Stimulated activated CD8-positive, alpha-beta memory T cell treated with anti-CD3 and anti-CD28 coated beads, Interleukin-15, amount 100 ng/mL, for 24 hours (primary cell): Measurements from ENCODE around the gene KCNMB2.
"Not testable (repeated sequence)": the region's sequence is repeated elsewhere in the genome, so short reads cannot be mapped to it uniquely, and the experiment has no call there.

Experiments used
- DNase-seq: peaks from one replicate; pipeline ENCODE4 v3.0.0-alpha.2; 2020; ENCODE audit warnings: low read depth

KCNMB2 gene

DNA sequence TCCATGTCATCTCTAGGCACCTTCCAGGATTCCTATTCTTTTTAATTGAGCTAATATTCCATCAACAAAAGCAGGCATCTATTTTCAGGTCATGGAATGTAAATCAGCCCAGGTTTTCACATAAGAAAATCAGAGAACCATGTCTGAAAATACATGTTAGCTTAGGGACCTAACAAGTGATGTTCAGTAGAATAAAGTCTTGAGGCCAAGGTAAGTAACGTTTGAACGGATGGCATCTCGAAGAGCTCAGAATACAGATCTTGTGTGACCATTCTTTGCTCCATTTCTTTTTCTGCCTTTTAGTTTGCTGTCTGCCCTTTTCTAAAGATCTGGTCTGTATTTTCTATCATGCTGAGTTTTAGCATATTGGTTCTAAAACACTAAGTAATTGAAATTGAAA lies 16.5 kb upstream of the KCNMB2 start:
- DNase-seq: no peak

DNA sequence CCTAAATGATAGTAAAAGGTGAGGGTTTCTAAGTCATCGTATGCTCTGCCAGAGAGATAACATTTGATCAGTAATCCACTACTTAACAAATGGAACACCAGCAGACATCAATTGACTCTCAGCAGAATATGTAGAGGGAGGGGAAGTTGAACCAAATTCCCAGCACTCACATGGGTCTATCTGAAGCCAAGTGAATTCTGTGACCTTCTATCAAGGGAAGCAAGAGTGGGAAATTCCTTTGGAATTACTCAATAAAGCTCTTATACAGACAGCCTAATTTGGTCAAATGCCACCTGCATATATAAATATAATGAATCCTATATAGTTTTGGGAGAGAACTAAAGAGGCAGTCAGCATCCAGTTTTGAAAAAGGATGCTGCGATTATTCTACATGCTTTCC lies 15.8 kb upstream of the KCNMB2 start:
- DNase-seq: no peak

DNA sequence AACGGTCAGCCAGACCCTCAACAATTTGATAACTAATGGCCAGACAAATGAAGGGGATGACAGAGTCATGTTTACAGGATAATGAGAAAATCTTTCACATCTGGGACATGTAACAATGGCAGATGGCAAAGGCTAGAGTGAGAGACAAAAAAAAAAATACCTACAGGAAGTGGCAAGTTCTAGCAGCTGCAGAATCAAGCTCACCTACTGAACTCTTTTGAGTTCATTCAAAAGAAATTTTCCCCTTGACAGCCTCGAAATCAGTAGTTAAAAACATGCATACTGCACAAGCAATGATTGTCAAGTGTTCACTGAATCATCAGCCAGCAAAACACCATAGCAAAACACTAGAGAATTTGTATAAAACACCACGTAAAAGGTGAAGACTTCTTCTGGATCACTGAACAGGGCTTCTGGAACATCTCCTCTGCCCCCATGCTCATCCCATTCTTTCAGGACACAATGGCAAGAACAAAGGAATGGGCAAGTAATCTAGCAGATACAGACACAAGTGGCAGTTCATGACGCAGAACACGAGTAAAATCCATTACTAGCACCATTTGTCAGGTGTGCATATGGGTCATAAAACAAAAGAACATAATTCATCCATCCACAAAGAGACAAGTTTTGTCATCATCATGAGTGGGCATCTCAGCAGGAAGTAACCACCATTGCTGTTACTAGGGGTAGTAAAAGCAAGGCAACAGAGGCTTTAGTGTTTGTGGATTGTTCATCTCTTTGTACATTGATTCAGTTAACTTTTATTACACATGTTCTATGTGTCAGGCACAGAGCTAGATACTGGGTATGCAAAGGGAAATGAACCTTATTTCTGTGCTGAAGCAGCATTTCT lies 13.8 kb upstream of the KCNMB2 start:
- DNase-seq: no peak

DNA sequence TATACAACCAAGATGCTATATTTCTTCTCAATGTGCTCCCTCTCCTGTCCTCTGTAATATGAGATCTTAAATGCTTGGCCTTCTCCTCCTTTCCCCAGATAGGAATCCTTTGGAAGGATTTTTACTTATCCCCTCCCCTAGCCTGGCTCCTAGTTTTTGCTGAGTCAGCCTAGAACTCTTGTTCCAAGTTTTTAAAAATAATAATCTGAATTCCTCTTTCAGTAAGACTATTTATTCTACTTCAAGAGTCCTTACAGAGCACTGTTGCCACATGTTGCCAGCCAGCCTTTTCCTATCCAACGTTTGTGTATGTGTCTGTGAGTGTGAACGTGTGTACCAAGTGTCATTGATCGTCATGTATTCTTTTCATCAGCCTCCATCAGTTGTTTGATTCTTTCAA lies 11.0 kb upstream of the KCNMB2 start:
- DNase-seq: no peak

DNA sequence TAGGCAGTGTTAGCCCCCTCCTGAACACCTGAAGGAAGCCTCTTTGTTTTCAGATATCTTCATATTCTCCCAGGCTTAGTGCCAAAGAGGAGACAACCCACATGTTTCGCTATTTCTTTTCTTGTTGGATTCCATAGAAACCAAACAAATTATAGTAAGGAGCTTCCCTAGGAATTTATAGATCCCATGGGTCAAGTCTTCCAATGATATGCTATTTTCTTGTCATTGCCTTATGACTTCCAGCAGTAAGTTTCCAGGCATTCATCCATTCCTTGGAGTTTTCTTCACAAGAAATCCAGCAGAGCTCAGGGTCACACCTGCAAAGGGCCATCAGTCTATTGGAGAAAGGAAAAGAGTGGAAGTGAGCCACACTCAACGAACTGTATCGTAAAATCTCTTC lies 9.9 kb upstream of the KCNMB2 start:
- DNase-seq: no peak

DNA sequence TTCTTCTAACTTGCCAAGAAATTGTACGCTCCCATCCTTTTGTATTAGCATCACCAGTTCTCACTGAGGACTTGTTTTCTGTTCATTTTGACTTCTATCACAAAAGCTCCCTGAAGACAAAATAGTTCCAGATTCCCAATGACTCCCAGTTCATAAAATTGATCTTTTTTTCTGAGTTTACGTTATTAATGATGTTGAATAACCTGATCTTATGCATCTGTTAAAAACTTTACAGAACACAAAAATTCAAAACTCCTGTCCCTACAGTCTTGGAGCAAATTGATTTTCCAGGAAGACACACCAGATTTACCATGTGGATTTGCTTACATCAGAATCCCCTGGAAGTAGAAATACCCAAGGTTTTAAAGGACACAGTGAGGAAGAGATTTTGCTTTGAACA lies 8.3 kb upstream of the KCNMB2 start:
- DNase-seq: no peak

DNA sequence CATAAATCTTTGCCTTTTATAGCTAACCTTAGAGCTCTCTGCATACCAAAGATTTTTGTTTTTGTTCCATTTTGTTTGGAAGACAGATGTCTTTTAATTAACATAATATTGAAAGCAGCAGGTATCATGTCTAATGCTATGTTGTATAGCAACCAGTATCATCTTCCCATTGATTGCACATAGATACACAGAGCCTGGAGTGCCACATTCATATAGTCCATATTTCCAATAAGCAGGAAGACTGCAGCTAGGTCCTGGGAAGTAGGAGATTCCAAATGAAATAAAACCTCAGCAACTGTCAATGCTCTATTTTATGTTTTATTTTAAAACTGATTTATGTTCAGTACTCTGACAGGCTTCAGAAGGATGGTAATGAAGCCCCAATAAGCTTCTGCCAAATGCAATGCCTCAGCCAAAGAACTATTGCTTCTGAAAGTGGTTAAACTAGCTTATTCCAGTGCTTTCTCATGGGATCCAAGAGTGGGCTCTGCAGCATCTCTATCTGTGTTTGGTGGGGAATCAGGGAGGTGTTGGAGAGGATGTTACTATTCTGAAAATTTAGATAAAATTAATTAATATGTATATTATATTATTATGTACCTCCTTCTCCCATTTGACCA lies 6.5 kb upstream of the KCNMB2 start:
- no peak for DNase-seq

DNA sequence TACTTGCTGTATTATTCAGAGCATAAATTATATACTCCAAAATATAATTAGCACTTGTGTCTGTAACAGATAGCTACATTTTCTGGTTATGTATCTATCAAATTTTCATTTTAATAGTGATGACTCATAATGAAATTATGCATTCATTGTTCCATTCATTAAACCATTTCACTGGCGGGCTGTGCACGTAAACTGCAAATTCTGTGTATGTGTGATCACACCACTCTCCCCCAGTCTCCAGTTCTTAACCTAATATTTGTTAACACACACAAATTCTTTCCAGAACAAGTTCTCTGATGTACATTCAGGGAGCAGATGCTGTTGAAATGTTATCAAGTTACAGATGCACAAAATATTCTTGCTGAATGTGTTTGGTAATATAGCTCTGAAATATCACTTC lies 3.8 kb upstream of the KCNMB2 start:
- DNase-seq: no peak

DNA sequence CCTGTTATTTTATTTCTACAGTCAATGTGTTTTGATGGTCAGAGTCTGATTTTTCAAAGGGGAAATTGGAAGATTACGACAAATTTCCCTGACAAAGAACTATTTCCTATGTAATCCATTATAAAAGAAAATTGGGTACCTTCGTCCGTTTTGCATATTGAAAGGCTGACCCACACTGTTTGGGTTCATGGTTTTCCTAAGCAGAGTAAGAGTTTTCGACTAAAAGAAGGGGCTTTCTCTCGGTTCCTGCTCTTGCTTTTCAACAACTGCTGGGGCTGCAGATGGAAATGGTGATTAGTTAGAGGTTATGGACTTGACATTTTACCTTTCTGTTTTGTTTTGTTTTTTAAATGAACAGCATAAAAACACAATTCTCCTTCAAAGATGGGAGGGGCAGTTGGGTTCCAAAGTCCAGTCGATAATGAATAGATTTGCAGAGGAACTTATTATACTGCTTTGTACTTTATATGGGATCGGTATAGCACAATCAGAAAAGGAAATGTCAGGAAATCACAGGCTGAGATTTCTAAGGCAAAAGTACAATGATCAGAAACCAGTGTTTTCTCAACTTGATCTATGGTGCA lies 978 bp downstream of the KCNMB2 start:
- no peak for DNase-seq

DNA sequence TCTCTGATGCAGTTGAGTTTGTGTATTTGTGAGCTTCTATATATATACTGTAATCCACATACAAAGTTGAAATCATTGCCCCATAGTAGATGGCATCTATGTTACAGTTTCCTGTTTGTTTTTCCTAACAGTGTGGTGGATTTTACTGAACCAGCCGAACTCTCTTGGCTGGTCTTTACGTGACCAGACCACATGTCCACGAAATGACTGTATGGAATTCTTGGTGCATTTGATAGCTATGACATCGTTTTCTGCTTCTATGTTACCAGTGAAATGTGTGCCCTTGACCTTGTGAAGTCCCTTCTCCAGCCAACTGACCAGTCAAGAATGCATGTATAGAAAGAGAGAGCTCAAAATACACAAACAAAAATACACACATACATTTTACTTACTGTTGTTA lies 1.8 kb downstream of the KCNMB2 start:
- no peak for DNase-seq

DNA sequence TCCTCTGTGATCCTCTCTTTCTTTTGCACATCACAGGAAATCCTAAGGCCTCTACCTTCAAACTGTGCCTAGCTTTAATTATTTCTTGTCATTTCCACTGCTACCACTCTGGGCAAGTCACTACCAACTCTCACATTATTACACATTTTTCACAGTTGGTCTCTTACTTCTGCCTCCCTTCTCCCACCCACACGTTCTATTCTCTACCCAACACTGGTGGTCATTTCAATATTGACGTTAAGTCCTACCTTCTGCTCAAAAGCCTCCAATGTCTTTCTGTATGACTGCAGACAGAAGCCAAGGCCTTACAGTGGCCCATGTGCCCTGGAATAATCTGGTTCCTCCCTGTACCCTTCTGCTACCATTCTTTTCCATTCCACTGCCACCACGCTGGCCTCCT lies 3.9 kb downstream of the KCNMB2 start:
- DNase-seq: no peak

DNA sequence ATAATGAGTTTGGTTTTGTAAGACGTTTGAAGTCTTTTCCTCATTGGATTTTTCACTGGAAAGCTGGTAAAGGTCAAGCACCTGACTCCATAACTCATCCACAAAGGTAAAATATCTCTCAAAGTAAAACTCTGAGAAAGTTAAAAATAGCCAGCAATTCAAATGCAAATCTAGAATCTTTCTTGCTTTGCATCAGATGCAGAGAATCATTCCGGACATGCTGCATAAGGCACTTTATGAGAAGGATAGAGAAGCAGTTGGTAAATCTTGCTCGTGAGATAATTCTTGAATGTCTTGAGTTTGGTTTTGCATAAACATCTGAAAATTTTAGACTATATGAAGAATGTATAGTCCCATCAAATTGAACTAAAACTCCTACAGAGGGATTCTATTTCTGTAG lies 9.1 kb downstream of the KCNMB2 start:
- DNase-seq: no peak

DNA sequence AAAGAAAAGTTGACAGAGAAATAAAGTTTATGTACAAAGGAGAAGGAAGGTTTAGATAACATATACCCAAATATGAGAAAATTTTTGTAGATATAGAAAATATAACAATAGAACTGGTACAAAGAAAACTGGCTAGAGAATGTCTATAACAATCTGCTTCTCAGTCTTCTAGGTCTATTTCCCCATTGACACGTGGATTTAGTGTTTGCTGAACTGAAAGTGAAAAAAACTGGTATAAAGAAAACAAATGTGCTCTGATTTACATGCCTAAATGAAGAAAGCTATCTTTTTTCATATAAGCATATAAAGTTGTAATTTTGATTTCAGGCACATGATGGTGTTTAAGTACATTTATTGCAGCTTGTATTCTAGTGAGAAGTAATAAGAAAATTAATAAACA lies 9.8 kb downstream of the KCNMB2 start:
- no peak for DNase-seq

DNA sequence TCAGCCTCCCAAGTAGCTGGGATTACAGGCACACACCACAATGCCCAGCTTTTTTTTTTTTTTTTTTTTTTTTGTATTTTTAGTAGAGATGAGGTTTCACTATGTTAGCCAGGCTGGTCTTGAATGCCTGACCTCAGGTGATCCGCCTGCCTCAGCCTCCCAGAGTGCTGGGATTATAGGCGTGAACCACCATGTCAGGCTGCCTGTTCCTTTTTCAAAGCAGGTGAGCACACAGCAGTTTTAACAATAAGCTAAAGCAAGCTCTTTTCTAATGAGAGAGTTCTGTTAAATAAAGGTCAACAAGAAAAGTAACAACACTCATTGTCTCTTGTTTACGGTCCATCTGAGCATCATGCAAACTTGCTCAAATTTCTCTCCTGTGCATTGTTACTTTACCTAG lies 13.2 kb downstream of the KCNMB2 start:
- DNase-seq: not testable (repeated sequence)

DNA sequence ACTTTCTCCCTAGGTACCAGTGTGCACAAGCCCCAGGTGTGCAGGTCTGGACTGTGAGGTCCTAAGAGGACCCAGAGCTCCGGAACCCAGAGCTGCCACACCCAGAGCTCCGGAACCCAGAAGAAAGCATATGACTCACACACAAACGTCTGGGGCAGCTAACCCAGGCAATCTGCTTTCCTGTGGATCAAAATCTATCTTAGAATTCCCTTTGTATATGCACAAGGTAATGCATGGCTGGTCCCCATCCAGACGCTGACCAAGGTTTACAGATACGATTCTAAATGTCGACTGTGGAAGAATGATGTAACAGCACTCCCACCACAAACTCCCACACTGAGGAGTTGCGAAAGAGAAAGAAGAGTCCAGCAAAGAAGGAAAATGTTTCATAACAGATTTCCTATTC lies 15.7 kb downstream of the KCNMB2 start:
- DNase-seq: no peak

DNA sequence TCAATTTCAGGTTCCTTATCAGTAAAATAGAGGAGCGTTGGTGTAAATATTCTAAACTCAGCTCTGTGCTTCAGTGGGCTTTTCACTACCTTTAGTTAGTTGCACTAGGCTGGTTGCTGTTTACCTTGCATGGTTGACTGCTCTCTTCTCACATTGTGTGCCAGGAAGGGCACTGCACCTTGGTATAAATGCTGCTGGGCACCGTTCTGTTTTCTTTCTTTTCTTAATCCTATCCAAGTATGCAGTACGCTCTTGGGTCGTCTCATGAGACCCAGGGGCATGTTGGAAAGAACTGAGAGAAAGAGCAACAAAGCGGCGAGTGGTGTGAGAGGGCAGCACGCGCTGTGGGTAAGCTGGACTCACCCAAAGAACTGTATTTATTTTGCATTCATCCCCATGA lies 22.4 kb downstream of the KCNMB2 start:
- no peak for DNase-seq

DNA sequence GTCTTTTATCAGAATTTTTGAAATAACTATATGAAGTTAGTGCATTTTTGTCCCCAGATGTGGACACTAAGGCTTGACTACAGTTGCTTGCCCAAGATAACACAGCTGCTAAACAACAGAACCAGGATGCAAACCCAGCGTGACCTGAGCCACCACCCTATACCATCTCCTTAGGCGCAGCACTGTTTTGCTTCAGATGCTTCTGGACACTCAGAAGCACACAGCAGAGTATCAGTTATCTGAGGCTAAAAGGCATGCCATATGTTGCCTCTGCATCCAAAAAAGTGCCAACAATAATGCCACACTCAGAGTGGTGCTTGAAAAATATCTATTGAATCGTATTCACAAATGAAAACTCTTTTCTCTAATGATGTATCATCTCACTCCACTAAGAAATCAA lies 24.5 kb downstream of the KCNMB2 start:
- DNase-seq: no peak

DNA sequence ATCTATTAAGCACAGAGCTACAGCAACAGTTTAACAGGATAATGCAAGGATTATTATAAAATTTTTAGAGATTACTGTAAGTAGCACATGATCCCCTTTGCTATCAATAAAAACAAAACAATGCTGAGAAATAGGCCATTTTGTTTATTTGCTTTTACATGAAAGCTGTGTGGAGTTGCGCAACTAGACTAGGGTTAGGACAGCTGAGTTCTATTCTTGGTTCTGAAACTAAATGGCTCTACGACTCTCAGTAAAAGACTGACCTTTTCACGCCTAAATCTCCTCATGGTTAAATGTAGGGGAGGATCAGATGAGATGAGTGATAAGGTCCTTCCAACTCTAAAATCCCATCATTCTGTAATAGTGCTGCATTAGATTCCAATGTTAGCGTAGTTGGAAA lies 25.0 kb downstream of the KCNMB2 start:
- no peak for DNase-seq

DNA sequence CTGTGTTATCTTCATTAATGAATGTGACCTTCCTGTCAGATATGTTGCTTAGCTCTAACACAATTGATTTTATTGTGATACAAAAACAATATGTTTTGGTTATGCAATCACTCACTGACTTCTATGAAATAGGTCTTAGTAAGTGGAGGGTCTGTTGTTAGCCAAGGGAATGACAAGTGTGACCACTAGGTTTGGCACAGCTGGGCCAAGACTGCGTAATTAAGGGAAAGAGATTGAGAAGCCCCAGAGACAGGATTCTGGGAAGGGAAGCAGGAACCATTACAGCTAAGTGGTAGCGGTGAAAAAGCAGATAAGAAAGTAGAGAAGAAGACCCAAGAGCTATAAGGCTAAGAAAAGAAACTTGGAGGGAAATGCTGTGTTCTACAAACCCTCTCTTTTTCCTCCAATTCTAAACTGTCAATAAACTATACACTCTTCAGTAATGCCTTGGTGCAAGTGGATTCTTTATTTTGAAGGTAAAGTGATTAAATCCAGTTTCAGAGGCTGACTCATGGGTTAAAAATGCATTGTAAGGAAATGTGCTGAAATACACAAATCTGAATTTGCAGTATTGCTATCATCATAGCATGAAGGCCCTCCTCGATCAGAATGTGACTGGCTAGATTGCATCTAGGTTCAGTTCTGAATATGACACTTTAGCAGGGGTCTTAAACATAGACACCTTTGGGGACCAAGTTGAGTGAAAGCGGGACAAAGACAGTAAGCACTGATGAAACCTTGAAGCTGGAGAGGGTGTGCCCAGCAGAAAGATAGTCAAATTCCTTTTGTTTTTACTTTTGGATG lies 26.1 kb downstream of the KCNMB2 start:
- DNase-seq: no peak

DNA sequence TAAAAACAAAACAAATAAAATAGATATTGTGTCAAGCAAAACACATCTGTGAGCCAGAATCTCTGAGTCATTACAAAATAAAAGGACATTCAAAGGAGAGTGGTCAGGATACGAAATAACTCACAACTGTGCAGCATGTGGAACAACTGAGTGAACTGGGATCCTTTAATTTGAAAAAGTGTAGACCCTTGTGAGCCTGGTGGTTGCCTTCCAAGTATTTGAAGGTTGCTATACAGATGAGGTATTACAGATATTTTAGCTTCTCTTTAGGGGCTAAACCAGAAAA lies 26.7 kb downstream of the KCNMB2 start:
- DNase-seq: no peak

DNA sequence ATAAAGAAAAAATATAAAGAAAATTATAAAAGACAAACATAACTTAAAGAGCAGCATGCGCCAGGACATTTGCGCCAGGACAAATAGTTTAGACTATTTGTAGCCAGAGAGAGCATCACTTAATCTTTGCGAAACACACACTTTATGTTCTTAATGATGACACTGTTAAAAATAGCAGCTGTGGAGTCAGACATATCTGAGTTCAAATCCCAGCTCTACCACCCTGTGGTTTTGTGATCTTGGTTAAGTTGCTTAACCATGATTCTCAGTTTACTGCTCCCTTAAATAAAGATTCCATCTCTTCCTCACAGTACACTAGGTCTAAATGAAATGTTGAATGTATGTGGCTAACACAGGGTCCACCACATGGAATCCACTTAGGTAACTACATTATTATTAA lies 31.4 kb downstream of the KCNMB2 start:
- DNase-seq: no peak

DNA sequence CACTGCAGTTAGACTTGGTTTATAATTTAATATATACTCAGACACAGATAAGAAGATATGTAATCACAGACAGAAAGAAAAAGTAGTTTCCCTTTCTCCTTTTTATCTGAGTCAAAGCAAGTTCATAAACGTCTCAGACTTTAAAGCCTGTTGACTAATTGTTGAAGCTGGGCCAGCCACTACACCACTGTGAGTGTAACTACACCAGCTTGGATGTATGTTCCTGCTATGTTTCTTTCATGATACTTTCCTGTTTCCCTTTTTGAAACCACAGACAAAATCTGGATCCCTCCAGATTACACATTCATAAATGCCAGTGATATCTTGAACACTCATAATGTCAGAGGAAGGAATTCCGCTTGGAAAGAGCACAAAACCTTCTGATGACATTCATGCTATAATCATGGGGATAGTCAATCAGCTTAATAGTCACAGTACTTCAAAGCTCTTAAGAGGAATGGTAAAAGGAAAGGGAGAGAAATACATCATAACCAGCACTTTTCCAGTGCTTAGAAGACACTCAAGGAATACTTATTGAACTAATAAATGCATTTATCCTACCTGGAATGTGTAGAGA lies 32.0 kb downstream of the KCNMB2 start:
- no peak for DNase-seq

DNA sequence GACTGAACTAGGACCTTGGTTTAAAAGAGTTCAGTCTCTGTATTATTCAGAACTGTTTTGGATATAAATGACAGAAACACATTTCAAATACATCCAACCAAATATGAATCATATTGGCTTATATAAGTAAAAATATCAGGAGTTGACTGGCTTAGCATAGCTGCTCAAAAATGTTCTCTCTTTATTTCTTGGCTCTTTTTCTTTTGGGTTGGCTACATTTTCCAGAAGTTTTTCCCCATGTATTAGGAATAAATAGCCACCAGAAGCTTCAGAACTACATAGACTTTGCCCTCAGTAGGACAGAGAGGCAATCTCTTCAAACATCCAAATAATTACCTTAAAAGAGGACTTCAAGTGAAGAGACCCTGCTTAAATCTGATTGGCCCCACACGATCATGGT lies 32.7 kb downstream of the KCNMB2 start:
- DNase-seq: no peak
